IPS DF 19.7 (cell line): Measurements from ENCODE around the gene OTUD3.
"Not testable (repeated sequence)": the region's sequence is repeated elsewhere in the genome, so short reads cannot be mapped to it uniquely, and the experiment has no call there.

Experiments
- DNase-seq: peaks from one replicate; pipeline ENCODE4 v3.0.0-alpha.2; 2013; ENCODE audit warnings: low read depth, low spot score

Gene OTUD3, protein sequence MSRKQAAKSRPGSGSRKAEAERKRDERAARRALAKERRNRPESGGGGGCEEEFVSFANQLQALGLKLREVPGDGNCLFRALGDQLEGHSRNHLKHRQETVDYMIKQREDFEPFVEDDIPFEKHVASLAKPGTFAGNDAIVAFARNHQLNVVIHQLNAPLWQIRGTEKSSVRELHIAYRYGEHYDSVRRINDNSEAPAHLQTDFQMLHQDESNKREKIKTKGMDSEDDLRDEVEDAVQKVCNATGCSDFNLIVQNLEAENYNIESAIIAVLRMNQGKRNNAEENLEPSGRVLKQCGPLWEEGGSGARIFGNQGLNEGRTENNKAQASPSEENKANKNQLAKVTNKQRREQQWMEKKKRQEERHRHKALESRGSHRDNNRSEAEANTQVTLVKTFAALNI

DNA sequence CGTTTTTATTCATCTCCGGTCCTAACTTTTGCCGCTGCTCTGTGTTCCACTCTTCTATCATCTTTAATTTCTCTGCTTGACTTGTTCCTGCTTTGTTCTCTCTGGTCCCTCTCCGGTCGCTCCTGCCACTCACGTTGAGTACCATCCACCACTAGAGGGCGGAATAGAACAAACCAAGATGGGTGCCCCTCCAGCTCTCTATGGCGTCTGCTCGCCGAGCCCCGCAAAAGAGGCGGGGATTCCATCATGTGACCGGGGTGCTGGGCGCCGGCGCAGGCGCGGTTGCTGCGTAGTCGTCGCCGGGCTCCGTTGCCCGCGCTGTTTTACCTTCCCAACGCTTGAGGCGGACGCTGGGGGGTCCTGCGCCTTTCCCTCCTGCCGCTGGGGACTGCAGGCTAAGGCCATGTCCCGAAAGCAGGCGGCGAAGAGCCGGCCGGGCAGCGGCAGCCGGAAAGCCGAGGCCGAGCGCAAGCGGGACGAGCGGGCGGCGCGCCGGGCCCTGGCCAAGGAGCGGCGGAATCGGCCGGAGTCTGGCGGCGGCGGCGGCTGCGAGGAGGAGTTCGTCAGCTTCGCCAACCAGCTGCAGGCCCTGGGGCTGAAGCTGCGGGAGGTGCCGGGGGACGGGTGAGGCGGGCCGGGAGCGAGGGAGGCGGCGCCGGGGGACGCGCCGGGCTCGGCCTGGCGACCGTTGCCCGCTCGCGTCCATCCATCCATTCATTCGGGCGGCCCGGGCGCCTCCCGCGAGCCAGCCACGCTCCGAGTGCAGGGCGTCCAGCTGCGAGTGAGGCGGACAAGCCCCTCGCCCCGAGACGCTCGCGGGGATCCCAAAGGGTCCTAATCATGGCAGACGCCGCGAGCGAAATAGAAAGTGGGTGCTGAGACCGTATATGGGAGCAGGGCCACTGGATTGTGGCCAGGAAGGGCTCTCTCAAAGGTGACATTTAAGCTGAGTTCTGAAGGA is at the start of gene OTUD3:
Gene OTUD3 (plus strand): TSS at position 285 of the 961 bp plus-strand sequence. CDS start 119 bp downstream, at position 404.
- DNase-seq = peak; percentile 84

DNA sequence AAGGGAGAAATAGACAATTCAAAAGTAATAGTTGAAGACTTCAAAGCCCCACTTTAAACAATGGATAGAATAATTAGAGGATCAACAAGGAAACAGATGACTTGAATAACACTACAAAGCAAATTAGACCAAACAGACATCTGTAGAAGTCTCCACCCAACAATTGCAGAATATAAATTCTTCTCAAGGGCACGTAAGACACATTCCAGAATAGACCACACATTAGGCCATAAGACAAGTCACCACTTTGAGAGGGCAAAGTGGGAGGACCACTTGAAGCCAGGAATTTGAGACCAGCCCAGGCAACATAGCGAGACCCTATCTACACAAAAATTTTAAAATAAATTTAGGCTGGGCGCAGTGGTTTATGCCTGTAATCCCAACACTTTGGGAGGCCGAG is 46.6 kb upstream of the OTUD3 start:
- DNase-seq = no peak

DNA sequence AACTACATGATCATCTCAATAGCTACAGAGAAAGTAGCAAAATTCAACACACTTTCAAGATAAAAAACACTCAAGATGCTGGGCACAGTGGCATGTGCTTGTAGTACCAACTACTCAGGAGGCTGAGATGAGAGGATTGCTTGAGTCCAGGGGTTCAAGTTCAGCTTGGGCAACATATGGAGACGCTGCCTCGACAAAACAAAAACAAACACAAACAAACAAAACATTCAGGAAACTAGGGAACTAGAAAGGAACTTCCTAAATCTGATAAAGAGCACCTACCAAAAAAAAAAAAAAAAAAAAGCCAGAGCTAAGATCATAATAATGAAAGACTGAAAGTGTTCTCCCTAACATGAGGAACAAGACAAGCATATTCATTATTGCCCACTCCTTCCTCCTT is 44.3 kb upstream of the OTUD3 start:
- DNase-seq = no peak

DNA sequence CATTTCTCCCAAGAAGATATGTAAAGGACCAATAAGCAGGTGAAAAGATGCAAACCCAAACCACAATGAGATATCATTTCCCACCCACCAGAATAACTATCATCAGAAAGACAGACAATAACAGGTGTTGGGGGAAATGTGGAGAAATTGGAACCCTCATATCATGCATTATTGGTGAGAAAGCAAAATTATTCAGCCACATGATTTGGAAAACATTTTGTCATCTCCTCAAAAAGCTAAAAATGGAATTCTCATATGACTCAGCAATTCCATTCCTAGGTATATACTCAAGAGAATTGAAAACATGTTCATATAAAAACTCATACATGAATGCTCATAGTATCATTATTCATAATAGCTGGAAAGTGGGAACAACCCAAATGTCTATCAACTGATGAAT is 42.0 kb upstream of the OTUD3 start:
- DNase-seq = no peak

DNA sequence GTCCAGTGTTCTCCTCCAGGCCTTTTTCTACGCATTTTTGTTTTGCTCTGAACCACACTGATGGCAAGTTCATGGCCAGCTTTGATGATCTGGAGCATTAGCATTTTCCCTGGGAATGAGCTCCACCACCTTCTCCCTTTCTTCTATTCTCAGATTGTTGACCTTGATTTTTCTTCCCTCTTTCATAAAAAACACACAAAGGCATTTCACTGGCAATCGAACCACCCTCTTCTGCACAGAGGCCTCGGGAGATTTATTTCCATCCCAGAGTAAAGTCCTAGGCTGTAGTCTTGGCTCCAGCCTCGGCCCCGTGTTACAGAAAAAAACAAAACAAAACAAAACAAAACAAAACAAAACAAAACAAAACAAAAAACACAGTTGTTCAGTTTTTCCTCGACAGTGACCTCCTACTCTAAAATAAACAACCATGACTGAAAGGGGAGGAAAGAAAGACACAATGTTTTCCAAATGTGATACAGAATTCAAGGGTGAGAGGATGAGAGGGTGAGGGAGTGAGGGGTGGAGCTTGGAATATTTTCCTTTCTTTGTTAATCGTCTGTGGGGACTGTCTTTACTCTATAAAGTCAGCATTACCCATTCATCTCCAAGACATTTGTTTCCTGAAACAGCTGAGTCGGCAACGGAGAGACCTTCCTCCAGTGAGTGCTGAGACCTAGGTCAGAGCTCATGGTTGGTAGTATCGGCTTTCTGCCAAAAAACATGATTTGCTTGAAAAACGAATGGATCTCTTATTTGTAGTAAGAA is 37.3 kb upstream of the OTUD3 start:
- no peak for DNase-seq

DNA sequence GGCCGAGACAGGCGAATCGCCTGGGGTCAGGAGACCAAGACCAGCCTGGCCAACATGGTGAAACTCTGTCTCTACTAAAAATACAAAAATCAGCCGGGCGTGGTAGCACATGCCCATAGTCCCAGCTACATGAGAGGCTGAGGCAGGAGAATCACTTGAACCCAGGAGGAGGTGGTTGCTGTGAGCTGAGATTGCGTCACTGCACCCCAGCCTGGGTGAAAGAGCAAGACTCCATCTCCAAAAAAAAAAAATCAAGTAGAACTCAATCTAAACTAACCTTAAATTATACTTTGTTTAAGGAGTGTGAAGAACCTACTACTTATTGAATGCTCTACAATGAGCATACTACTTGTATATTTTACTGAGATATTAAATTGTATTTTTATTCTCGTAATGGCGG is 36.6 kb upstream of the OTUD3 start:
- DNase-seq = no peak

DNA sequence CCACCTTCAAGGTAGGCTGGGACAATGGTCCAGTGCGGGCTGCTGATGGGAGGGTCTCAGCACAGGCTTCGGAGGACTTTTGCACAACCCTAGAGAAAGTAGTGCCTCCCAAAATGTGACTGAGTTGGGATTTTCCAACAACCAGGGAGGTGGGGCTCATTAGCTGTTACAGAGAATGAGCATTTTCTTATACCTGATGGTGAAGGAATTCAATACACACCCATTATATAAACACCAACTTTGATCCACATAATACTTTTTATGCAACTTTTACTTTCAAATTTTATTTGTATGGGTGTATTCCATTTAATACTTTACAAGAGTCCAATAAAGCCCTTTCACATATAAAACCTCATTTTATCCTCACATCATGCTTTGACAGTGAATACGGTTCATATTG is 35.9 kb upstream of the OTUD3 start:
- DNase-seq = no peak

DNA sequence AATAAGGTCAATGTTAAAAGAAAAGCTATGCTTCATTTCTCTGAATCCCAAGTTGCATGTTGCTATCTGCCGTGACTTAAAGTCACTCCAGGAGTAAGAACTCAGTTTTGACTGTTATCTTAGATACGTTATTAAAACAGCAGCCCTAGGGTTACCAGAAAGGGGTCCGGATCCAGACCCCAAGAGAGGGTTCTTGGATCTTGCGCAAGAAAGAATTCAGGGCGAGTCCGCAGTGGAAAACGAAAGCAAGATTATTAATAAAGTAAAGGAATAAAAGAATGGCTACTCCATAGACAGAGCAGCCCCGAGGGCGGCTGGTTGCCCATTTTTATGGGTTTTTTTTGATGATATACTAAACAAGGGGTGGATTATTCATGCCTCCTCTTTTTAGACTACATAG is 34.9 kb upstream of the OTUD3 start:
- DNase-seq = not testable (repeated sequence)

DNA sequence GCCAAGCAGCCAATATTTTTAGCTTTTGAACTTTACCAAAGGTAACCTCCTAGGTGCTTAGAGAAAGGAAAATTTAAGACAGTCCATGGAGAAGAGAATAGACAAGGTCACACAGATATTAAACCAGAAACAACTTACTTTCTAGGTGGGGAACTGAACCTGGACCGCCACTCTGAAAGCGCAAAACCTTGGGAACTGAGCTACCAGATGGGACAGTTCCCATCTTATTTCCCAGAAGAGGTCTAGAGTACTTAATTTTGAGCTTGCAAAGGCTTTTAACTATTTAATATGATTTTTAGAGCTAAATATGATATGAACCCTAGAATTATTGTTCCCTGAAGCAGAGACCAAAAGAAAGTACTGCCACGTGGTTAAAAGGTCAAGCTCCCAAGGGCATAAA is 32.9 kb upstream of the OTUD3 start:
- not testable (repeated sequence) for DNase-seq

DNA sequence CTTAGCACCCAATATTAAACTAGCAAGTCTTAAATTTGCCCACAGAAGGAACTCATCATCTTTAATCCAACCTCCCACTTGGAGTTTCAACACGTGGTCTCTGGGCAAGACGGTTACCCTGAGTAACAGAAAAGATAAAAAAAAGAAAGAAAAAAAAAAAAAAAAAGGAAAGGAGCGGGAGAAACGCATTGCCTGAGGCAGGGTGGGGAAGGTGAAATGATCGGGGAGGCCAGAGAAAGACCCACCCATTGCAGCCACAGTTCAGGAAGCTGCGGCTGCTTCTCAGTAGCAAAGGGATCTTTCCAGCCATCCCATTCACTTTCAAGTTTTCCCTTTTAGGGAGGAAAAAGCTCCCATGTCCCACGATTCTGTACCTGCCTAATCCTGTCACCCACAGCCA is 32.0 kb upstream of the OTUD3 start:
- no peak for DNase-seq

DNA sequence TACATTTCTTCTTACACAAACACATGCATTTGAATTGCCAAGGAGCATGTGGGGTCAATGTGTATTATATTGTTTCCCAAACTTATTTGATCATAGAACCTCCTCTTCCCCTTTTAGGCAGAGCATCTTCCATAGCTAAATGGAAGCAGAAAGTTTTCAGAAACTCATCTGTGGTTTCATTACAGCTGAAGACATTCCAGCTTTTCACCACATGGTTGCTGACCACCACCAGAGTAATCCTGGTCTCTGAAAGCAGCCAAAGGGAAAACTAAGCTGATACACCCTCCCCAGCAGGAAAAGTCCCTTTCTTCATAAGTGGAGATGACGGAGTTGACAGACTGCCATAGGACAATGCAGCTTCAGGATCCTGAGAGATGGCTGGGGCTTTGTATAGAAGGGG is 30.2 kb upstream of the OTUD3 start:
- no peak for DNase-seq

DNA sequence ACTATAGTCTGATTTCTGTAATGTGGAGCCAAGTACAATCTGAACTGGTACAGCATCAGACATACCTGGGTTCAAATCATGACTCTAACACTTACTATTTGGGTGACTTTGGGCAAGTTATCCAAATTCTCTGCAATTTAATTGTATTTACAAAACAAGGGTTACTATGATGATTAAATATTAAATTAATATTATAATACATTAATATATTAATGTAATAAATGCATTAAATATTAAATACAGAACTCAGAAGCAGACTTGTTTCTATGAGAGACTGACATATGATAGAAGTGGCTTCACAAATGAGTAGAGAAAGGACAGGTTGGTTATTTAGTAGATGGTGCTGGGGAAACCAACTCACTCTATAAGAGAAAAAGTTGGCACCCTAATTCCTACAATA is 27.3 kb upstream of the OTUD3 start:
- no peak for DNase-seq

DNA sequence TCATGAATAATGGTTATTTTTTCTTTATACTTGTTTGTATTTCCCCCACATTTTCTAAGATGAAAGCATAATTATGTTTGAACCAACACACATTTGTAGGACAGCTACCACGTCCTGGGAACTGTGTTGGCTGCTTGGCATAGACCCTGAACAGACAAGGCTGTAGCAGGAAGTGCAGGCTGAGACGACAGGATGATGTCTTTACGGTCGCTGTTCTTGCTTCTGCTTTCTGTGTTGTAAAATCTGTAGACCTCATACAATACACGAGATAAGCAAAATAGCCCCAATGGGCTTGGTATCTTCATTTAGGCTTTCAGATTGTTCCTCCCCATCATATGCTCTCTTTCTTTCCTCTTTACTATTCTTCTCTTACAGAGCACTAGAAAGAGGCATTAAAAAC is 23.3 kb upstream of the OTUD3 start:
- no peak for DNase-seq

DNA sequence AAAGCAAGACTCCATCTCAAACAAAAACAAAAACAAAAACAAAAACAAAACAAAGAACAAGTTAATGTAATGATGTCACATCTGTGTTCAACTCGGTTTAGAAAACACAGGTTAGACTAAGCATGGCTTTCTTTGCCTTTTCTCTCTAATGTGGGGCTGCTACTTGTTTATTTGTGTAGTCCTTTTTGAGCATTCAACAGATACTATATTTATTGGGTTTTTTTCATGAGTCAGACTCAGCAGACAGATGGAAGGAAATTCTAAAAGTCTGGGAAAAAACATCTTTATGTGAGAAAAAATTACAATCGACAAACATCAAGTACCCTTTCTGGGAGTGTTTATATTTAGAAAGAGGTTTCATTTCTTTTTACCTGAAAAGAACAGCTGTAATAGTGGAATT is 22.3 kb upstream of the OTUD3 start:
- no peak for DNase-seq

DNA sequence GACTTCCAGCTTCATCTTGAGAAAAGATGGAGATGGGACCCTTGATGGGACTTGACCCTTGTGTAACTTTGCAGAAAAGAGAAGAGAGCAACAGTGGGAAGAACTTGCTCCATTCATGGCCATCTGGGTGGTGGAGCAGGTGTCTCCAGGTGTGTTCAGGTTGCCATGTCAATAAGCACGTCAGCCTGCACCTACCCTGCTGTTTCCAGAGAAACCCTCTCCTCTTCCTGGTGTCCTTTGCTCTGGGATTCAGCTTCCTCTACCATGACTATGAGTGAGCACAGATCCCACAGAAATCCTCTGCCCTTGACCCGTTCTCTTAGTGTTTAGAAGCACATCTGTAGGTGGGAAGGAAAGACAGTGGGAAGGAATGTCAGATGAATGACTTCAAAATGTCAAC is 21.8 kb upstream of the OTUD3 start:
- no peak for DNase-seq

DNA sequence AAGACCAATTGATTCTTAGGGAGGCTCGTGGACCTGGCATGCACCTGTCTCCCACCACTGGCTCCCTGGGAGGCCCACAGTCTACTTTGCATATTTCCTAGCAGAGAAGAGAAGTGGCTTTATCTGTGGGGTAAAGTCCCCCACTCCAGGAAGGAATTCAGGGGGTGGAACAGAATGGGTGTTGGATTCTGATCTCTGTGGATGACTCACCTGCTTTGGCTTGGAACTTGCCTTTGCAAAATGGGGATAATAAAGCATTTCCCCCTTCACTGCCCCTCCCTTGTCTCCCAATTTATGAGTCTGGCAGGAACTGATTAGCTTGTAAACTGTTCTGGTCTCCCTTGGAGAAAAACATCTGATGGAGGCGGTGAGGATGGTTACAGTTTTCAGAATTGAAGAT is 21.2 kb upstream of the OTUD3 start:
- no peak for DNase-seq

DNA sequence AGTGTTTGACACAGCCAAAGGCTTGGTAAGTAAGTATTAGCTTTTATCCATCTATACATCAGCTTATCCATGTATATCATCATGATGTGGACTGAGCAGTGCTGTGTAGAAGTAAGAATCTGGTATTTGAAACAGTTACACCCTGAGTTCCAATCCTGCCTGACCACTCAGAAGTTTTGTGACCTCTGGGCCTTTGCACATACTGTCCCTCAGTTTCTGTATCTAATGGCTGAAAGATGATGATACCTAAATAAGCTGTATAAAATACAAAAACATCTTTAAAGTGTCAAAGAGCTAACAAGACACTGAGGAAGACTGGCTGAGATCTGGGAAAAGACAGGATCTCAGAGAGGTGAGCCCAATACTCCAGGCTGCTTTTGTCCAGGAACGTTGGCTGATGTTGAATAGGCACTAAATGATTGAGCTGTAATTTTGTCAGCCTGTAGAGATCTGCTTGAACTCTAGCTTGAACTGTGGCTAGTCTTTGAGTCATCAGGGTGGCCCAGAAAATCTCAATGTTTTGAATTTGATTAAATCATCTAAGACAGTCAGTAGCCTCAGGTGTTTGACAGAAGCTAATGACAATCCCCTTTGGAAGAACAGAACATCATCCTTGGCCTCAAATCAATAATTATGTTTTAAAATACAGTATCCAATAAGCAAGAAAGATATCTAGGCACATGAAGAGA is 20.2 kb upstream of the OTUD3 start:
- DNase-seq = no peak

DNA sequence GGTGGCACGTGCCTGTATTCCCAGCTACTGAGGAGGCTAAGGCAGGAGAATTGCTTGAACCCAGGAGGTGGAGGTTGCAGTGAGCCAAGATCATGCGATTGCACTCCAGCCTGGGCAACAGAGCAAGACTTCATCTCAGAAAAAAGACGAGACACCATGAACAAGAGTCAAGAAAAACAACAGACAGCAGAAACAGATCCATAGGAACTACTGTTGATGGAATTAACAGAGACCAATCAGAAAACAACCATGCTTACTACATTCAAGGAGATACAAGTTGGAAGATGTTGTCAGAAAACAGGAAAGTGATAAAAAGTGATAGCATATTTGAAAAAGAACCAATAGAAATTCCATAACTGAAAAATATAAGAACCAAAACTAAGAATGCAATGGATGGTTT is 19.3 kb upstream of the OTUD3 start:
- no peak for DNase-seq

DNA sequence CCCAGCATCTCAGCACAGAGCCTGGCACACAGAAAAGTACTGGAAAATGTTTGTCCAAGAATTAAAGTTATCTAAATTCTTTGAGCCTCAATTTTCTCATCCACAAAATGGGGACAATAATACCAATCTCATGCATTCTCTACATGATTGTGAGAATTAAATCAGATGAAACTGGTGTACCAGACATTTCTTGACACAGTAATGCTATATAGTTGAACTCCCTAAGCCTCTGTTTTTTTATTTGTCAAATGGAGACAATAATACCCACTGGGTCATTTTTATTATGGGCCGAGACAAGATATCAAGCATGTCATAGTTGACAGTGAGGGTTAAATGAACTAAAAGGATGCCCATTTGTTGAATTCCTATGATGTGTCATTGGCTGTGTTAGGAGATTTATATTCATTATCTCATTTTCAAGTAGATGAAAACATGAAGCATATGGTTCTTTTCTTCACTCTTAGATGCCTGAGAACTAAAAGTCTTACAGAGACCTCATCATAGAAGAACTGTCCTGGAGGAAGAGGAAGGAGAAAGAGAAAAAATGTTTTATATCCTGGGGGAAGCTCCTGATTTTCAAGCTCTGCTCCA is 17.5 kb upstream of the OTUD3 start:
- DNase-seq = no peak

DNA sequence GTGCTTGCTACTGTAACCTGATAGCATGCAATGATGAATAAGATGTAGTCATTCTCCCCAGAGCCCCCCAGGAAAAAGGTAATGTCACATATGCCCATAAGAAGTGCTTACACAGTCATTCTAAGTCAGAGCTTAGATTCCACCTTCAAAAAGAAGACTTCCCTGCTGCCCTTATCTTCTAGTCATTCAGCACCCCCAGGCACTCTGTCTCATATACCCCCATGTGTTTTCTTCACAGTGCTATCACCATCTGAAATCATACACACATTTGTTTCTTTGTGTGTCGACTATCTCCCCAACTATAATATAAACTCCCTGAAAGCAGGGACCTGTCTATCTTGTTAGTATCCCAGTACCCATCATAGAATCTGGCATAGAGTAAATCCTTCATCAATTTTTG is 16.2 kb upstream of the OTUD3 start:
- no peak for DNase-seq

DNA sequence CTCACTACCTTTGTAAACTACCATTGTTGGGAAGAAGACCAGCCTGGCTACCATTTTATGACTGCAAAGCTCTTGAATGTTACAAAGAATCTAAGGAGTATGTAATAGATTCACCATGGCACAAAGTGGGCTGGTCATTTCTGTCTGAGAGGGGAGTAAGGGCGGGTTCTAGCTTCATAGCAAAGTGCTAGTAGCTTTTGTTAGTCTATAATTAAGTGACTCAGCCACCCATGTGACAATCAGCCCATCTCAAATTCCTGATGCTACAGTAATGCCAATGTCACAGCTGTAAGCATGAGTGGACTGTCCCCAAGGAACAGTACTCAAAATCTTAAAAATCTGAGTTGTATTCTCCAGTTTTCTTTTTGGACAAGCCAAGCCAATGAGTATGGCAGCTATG is 15.4 kb upstream of the OTUD3 start:
- no peak for DNase-seq
